Neural cell (in vitro differentiated cells): Measurements from ENCODE around the gene CENPX. TPM values are rescaled to one million over a fixed set of nuclear protein-coding genes. Genes with fewer than 3 reads are reported as not detected.

Experiments
- H2AFZ ChIP-seq: fragments of 200-600, 300-800 bp; sonication (generic), shearing (Covaris generic); 2 replicates; pipeline ENCODE4 v1.6.0; 2014; ENCODE audit warnings: low read depth, mild to moderate bottlenecking, antibody characterized with exemption, low read length, moderate library complexity
- H3F3A ChIP-seq: fragments of 200-600 bp; shearing (Covaris generic); 2 replicates; pipeline ENCODE4 v1.6.1; 2016; ENCODE audit warnings: mild to moderate bottlenecking, moderate library complexity, mixed read lengths, antibody characterized with exemption, low read length; ENCODE audit not compliant: insufficient read depth, poor library complexity, severe bottlenecking
- H3K27ac ChIP-seq: fragments of 200-600, 300-800 bp; sonication (generic), shearing (Covaris generic); 2 replicates; pipeline ENCODE4 v1.5.1; 2014; ENCODE audit warnings: mild to moderate bottlenecking, low read length, moderate library complexity
- H3K27me3 ChIP-seq: fragments of 300-800, 200-600 bp; sonication (generic), shearing (Covaris generic); 2 replicates; pipeline ENCODE4 v1.6.0; 2014; ENCODE audit warnings: mild to moderate bottlenecking, low read depth, low read length, moderate library complexity; ENCODE audit not compliant: insufficient read depth
- H3K36me3 ChIP-seq: fragments of 300-800, 200-600 bp; sonication (generic), shearing (Covaris generic); 2 replicates; pipeline ENCODE4 v1.5.1; 2014; ENCODE audit warnings: mild to moderate bottlenecking, antibody characterized with exemption, low read length, moderate library complexity; ENCODE audit not compliant: insufficient read depth
- H3K4me2 ChIP-seq: fragments of 300-800, 200-600 bp; sonication (generic), shearing (Covaris generic); 2 replicates; pipeline ENCODE4 v1.6.0; 2014; ENCODE audit warnings: mild to moderate bottlenecking, low read length
- H3K4me3 ChIP-seq: fragments of 300-800, 200-600 bp; sonication (generic), shearing (Covaris generic); 2 replicates; pipeline ENCODE4 v1.5.1; 2014; ENCODE audit warnings: mild to moderate bottlenecking, low read length, moderate library complexity
- H3K79me2 ChIP-seq: fragments of 200-600 bp; shearing (Covaris generic); replicated peaks from 2 replicates; pipeline ENCODE4 v1.6.0; 2014; ENCODE audit warnings: mild to moderate bottlenecking, low read length, moderate library complexity; ENCODE audit not compliant: insufficient read depth
- H3K9ac ChIP-seq: fragments of 300-800, 200-600 bp; sonication (generic), shearing (Covaris generic); 2 replicates; pipeline ENCODE4 v1.6.1; 2016; ENCODE audit warnings: mild to moderate bottlenecking, low read length, mixed read lengths
- H3K9me2 ChIP-seq: fragments of 200-600 bp; shearing (Covaris generic); 2 replicates; pipeline ENCODE4 v1.6.1; 2016; ENCODE audit warnings: mild to moderate bottlenecking, low read length, mixed read lengths; ENCODE audit not compliant: insufficient read depth
- H3K9me3 ChIP-seq: fragments of 200-600, 300-800 bp; sonication (generic), shearing (Covaris generic); 2 replicates; pipeline ENCODE4 v1.6.1; 2016; ENCODE audit warnings: mild to moderate bottlenecking, mixed run types, low read length, moderate library complexity, mixed read lengths
- H4K20me1 ChIP-seq: fragments of 200-600 bp; shearing (Covaris generic); 2 replicates; pipeline ENCODE4 v1.6.1; 2016; ENCODE audit warnings: mild to moderate bottlenecking, mixed run types; ENCODE audit not compliant: insufficient read depth
- CTCF ChIP-seq: fragments of 450-650 bp; IDR thresholded peaks from 2 replicates; pipeline ENCODE4 v1.5.1; 2014; ENCODE audit warnings: antibody characterized with exemption, mild to moderate bottlenecking, moderate library complexity; ENCODE audit not compliant: poor library complexity, severe bottlenecking
- EP300 ChIP-seq: fragments of 450-650 bp; conservative IDR thresholded peaks from 2 replicates; pipeline ENCODE4 v1.6.1; 2014; ENCODE audit warnings: antibody characterized with exemption, mild to moderate bottlenecking, moderate library complexity; ENCODE audit not compliant: poor library complexity, severe bottlenecking
- EZH2 ChIP-seq: fragments of 200-600, 300-800 bp; shearing (Covaris generic), sonication (generic); IDR thresholded peaks from 2 replicates; pipeline ENCODE4 v1.6.1; 2014; ENCODE audit warnings: antibody characterized with exemption, low read length, borderline replicate concordance, mild to moderate bottlenecking; ENCODE audit not compliant: insufficient read depth, poor library complexity, severe bottlenecking
- MXI1 ChIP-seq: fragments of 450-650 bp; conservative IDR thresholded peaks from 2 replicates; pipeline ENCODE4 v1.6.1; 2014; ENCODE audit warnings: antibody characterized with exemption, mild to moderate bottlenecking; ENCODE audit not compliant: poor library complexity, severe bottlenecking
- POLR2AphosphoS5 ChIP-seq: IDR thresholded peaks from 2 replicates; pipeline ENCODE4 v1.6.1; 2012
- RAD21 ChIP-seq: fragments of 450-650 bp; conservative IDR thresholded peaks from 2 replicates; pipeline ENCODE4 v1.6.1; 2014; ENCODE audit warnings: antibody characterized with exemption, mild to moderate bottlenecking, moderate library complexity
- REST ChIP-seq: IDR thresholded peaks from 2 replicates; pipeline ENCODE4 v1.6.1; 2012; ENCODE audit warnings: borderline replicate concordance
- SMC3 ChIP-seq: fragments of 450-650 bp; conservative IDR thresholded peaks from 2 replicates; pipeline ENCODE4 v1.6.1; 2014; ENCODE audit warnings: antibody characterized with exemption, mild to moderate bottlenecking, moderate library complexity; ENCODE audit not compliant: poor library complexity
- TAF1 ChIP-seq: IDR thresholded peaks from 2 replicates; pipeline ENCODE4 v1.6.1; 2012; ENCODE audit warnings: low read depth
- polyA plus RNA-seq: library from polyadenylated mRNA; depleted of rRNA; stranded (reverse); fragments of >200 nt; gene quantifications from 2 replicates; pipeline ENCODE4 v1.2.3, GENCODE V29; 2014

The CENPX gene
- polyA plus RNA-seq, 1 donor from 2014 or later = 205 TPM

- Histone ChIP-seq H3K9me2 (no peaks in the 10 kb centered on the region), H3K79me2 (no peaks in the 10 kb centered on the region), H3K4me3 (peak overlapping the region; percentile 79), H3K27ac (peak overlapping the region; percentile 20), H3K36me3 (no peaks in the 10 kb centered on the region), H3K9me3 (no peaks in the 10 kb centered on the region), H3K9ac (peak overlapping the region; percentile 83), H4K20me1 (no peaks in the 10 kb centered on the region), H3F3A (no peaks in the 10 kb centered on the region), H3K4me2 (peak overlapping the region; percentile 76), H2AFZ (peak overlapping the region; percentile 76), H3K27me3 (no peaks in the 10 kb centered on the region)
- TF ChIP-seq CTCF = no peak
- TF ChIP-seq MXI1 = no peak
- no peak for TF ChIP-seq EP300
- TF ChIP-seq SMC3 = no peak
- no peak for TF ChIP-seq REST
- TF ChIP-seq EZH2 = no peak
- TF ChIP-seq POLR2AphosphoS5 = no peak
- TF ChIP-seq TAF1 = no peak
Measured at GRCh38 chr17:81976332-81977210, 46.1 kb downstream of the CENPX start.

- no peaks in the 10 kb centered on the region for H3F3A ChIP-seq
- H3K27me3 ChIP-seq = no peaks in the 10 kb centered on the region
- H3K4me2 ChIP-seq = no peak overlapping the region
- no peak for TF ChIP-seq CTCF
- TF ChIP-seq EZH2 = no peak
- TF ChIP-seq EP300 = no peak
- TF ChIP-seq SMC3 = no peak
- TF ChIP-seq TAF1 = no peak
- no peak for TF ChIP-seq REST
- no peak for TF ChIP-seq MXI1
- TF ChIP-seq POLR2AphosphoS5 = no peak
- no peak for TF ChIP-seq RAD21
- no peak overlapping the region for H2AFZ ChIP-seq
- no peak overlapping the region for H3K27ac ChIP-seq
- no peak overlapping the region for H3K9ac ChIP-seq
- H3K9me2 ChIP-seq = no peaks in the 10 kb centered on the region
- H3K36me3 ChIP-seq = no peaks in the 10 kb centered on the region
- no peaks in the 10 kb centered on the region for H4K20me1 ChIP-seq
- no peaks in the 10 kb centered on the region for H3K9me3 ChIP-seq
- H3K79me2 ChIP-seq = no peaks in the 10 kb centered on the region
- no peak overlapping the region for H3K4me3 ChIP-seq
Measured at GRCh38 chr17:81973432-81973831, 49.2 kb downstream of the CENPX start.
